Upper lobe of left lung (tissue), 4 donors: ENCODE data around the gene MRPL19.

ENCODE experiments used
- EP300 ChIP-seq, 4 donors: sonication (generic); formaldehyde crosslinking; IDR thresholded peaks; one replicate each; pipeline ENCODE4 v1.5.1; 2017; ENCODE audit warnings: antibody characterized with exemption in 4 of 4, control low read depth in 2 of 4
- POLR2AphosphoS5 ChIP-seq, 2 donors: sonication (generic); formaldehyde crosslinking; IDR thresholded peaks; one replicate each; pipeline ENCODE4 v1.5.1; 2017; ENCODE audit warnings: antibody characterized with exemption in 2 of 2
- TF ChIP-seq, protein P1 (sequence below), 6 experiments: fragments of 450-650 bp in 4 of 6; fragments of 200-600 bp in 2 of 6; sonication (generic) in 2 of 6; IDR thresholded peaks; one replicate each; pipeline ENCODE4 v1.5.1; 2016 to 2019; ENCODE audit warnings: antibody characterized with exemption in 6 of 6

DNA sequence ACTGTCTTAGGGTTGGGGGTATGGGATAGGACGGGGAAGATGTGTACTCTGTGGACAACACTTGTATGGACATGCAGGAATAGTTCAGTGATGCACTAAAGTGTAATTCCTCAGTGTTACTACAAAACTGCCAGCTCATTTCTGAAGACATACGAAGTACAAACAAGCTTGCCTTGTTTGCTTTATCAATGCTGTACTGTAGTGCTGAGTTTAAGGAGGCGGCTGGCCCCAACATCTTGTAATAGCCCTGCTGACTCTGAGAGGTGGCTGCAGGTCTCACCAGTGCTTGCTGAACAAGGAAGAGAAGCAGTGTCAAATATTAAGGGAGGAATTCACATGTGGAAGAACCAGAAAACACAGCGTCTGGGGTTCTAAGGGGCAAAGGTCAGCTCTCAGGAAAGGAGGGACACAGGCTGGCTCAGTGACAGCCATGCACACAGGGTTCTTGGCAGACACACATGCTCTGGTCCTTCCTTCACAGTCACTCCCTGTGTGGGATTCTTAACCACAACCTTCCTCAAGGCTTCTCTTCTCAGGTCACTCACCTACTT, 46.0 kb upstream of the MRPL19 start:
- TF ChIP-seq, protein P1, sequence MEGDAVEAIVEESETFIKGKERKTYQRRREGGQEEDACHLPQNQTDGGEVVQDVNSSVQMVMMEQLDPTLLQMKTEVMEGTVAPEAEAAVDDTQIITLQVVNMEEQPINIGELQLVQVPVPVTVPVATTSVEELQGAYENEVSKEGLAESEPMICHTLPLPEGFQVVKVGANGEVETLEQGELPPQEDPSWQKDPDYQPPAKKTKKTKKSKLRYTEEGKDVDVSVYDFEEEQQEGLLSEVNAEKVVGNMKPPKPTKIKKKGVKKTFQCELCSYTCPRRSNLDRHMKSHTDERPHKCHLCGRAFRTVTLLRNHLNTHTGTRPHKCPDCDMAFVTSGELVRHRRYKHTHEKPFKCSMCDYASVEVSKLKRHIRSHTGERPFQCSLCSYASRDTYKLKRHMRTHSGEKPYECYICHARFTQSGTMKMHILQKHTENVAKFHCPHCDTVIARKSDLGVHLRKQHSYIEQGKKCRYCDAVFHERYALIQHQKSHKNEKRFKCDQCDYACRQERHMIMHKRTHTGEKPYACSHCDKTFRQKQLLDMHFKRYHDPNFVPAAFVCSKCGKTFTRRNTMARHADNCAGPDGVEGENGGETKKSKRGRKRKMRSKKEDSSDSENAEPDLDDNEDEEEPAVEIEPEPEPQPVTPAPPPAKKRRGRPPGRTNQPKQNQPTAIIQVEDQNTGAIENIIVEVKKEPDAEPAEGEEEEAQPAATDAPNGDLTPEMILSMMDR (IDR thresholded peaks at IDR 0.05), result no peak
- TF ChIP-seq EP300 (IDR thresholded peaks at IDR 0.05) (no peak), POLR2AphosphoS5 (IDR thresholded peaks at IDR 0.05) (no peak)
